SIG-M5 treated with dmso at 0.1 percent for 504 hours (cell line): ENCODE results near the gene STAM.
A peak's percentile ranks its signal among the peaks of the same experiment; 100 is the strongest.

Source experiments
- DNase-seq: peaks from one replicate; lab custom pipeline; 2025; ENCODE audit not compliant: unreplicated experiment; lab: John Stamatoyannopoulos, UW

STAM gene

DNA sequence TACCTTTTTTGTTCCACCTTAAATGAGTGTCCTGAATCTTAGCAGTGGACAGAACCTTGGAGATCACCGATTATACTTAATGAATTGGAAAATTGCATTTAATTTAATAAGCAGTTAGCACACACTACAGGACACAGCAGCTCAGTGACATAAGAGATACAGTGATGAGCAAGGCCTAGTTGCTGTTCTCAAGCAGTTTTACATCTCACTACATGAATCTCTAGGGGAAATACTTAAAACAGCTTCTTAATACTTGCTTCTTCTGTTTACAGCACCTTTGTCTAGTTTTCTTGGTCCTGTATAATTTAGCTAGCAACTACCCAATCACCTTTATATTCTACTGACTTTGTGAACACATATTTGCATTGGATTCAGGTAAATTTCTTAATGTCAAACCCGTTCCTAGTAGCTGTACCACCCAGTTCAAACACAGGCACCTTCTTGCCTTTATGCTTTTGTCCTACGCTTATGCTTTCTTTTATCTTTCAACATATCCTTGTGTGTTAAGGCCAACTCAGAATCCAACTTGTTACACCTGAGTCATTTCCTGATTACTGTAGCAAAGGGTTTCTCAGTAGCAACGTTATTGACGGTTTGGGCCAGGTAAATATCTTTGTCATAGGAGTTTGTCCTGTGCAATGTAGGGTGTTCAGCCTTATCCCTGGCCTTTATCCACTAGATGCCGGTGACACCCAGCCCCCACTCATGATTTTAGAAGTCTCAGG lies 1.8 kb downstream of the STAM start:
- DNase-seq, result no peak

DNA sequence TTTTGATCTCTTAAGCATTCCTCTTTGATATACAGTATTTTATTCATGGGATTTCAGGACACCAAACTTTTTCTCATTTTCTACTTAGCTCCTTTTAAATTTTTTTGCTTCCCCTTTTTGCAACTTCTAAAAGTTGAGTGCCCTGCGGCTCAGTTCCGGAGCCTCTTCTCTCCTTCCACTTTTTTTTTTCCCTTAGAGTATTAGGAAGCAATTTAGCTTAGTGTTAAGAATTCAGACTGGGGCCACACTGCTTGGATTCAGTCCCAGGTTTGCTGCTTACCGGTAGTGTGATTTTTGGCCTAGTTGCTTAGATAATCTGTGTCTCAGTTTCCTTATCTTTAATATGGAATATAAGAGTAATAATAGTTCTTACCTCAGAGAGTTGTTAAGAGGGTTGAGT lies 3.4 kb downstream of the STAM start:
- DNase-seq, result peak; percentile 71

GRCh38 chr10:17648243-17649035 lies 4.5 kb downstream of the STAM start:
- DNase-seq, result no peak

- no peak for DNase-seq
Observed at GRCh38 chr10:17649052-17649451, 5.1 kb downstream of the STAM start.

GRCh38 chr10:17649836-17650235 lies 5.9 kb downstream of the STAM start:
- no peak for DNase-seq

GRCh38 chr10:17650416-17650815 lies 6.5 kb downstream of the STAM start:
- DNase-seq, result no peak

DNA sequence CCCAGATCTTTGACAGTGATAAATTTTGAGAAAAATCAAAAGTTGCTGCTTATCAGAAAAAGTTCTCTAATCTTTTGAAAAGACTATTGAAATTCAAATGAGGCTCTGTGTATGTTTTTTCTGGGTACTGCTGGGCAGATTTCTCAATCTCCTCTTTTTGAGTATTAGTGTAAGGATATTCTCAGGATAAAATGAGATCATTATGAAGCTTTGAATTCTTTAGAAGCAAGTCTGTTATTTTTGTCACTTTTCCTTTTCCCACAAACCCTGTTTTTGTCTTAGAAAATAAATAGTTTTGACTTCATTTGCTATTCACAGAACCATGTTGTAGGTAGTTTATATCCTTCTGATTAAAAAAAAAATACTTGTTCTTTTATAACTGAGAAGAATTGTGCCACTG lies 7.9 kb downstream of the STAM start:
- no peak for DNase-seq

GRCh38 chr10:17652585-17652984 lies 8.6 kb downstream of the STAM start:
- DNase-seq, result no peak

DNA sequence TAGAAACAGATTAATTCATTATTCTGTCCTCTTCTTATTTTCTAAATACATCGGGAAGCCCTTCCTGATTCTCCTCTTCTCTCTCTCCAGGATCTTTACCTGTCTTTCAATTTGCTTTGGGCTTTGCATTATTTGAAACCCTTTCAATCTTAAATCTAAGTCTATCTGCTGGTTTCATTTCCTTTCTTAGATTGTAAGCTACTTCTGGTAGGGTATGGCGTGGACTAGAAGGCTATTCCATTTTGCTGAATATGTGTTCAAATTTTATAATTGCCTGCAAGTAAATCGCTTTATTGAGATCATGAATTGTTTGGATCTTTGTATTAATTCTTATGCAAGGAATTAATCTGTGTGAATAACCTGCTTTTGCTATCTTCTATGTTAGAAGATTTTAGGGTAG lies 11.1 kb downstream of the STAM start:
- no peak for DNase-seq

GRCh38 chr10:17655567-17656146 lies 11.7 kb downstream of the STAM start:
- DNase-seq, result peak; percentile 10

GRCh38 chr10:17657103-17657500 lies 13.2 kb downstream of the STAM start:
- no peak for DNase-seq

DNA sequence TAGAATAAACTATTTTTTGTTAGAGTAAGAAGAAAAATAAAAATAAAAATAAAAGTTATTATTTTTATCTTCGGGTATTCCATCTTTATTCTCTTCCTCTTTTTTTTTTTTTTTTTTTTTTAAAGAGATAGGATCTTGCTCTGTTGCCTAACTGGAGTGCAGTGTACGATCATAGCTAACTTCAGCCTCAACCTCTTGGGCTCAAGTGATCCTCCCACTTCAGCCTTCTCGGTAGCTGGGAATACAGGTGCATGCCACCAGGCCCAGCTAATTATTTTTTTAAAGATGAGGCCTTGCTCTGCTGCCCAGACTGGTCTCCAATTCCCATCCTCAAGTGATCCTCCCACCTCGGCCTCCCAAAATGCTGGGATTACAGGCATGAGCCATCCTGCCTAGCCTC lies 15.4 kb downstream of the STAM start:
- no peak for DNase-seq

- no peak for DNase-seq
Observed at GRCh38 chr10:17660921-17661320, 17.0 kb downstream of the STAM start.

GRCh38 chr10:17661510-17661909 lies 17.6 kb downstream of the STAM start:
- no peak for DNase-seq

- no peak for DNase-seq
Observed at GRCh38 chr10:17662193-17663138, 18.5 kb downstream of the STAM start.

- DNase-seq, result no peak
Observed at GRCh38 chr10:17663450-17663849, 19.5 kb downstream of the STAM start.

DNA sequence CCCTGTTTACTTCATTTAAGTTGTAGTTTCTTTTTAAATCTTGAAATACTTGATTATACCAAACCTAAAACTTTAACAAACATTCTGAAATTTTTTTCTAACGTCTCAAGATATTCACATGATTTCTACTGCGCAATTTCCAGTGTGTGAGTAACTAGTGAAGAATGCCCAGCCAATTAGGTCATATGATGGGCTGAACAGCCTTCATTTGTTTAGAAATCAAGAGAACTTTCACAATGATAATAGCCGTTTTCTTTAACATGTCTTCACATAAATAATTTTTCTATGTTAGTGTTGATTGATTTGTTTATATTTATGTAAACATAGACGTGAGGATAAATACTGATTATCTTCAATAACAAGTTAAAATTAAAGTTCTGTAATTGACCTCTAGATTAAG lies 21.8 kb downstream of the STAM start:
- no peak for DNase-seq

- no peak for DNase-seq
Observed at GRCh38 chr10:17668435-17669184, 24.7 kb downstream of the STAM start.

GRCh38 chr10:17669185-17669872 lies 25.4 kb downstream of the STAM start:
- DNase-seq, result no peak

- DNase-seq, result no peak
Observed at GRCh38 chr10:17671307-17671706, 27.4 kb downstream of the STAM start.
